GM18520 (cell line): Measurements from ENCODE around the gene FRRS1L.

Experiments used
- ATAC-seq: cut with Tn5 transposase; IDR thresholded peaks from one replicate; pipeline ENCODE4 v1.9.1; 2021; ENCODE audit not compliant: unreplicated experiment

Gene FRRS1L

GRCh38 chr9:109166771-109167601 lies at the start of gene FRRS1L:
Gene FRRS1L, minus strand, starts transcription at chr9:109167249. Its CDS starts 111 bp downstream, at chr9:109167138.
- ATAC-seq: no peak

GRCh38 chr9:109214414-109214813 lies 47.4 kb upstream of the FRRS1L start:
- no peak for ATAC-seq

- ATAC-seq: no peak
Observed at GRCh38 chr9:109213285-109214121, 46.5 kb upstream of the FRRS1L start.

GRCh38 chr9:109212768-109213167 lies 45.7 kb upstream of the FRRS1L start:
- no peak for ATAC-seq

- no peak for ATAC-seq
Observed at GRCh38 chr9:109206670-109207069, 39.6 kb upstream of the FRRS1L start.

- ATAC-seq: no peak
Observed at GRCh38 chr9:109205526-109205925, 38.5 kb upstream of the FRRS1L start.

GRCh38 chr9:109203761-109204360 lies 36.8 kb upstream of the FRRS1L start:
- no peak for ATAC-seq

- ATAC-seq: no peak
Observed at GRCh38 chr9:109199676-109200075, 32.6 kb upstream of the FRRS1L start.

GRCh38 chr9:109198736-109199382 lies 31.8 kb upstream of the FRRS1L start:
- no peak for ATAC-seq

GRCh38 chr9:109193974-109194556 lies 27.0 kb upstream of the FRRS1L start:
- ATAC-seq: no peak

GRCh38 chr9:109192732-109193361 lies 25.8 kb upstream of the FRRS1L start:
- no peak for ATAC-seq

- no peak for ATAC-seq
Observed at GRCh38 chr9:109191746-109192145, 24.7 kb upstream of the FRRS1L start.

GRCh38 chr9:109190151-109190550 lies 23.1 kb upstream of the FRRS1L start:
- ATAC-seq: no peak

GRCh38 chr9:109186857-109187520 lies 19.9 kb upstream of the FRRS1L start:
- no peak for ATAC-seq

- no peak for ATAC-seq
Observed at GRCh38 chr9:109182940-109183798, 16.1 kb upstream of the FRRS1L start.

GRCh38 chr9:109182550-109182939 lies 15.5 kb upstream of the FRRS1L start:
- ATAC-seq: no peak

GRCh38 chr9:109181284-109181683 lies 14.2 kb upstream of the FRRS1L start:
- ATAC-seq: no peak

- no peak for ATAC-seq
Observed at GRCh38 chr9:109179801-109180523, 12.9 kb upstream of the FRRS1L start.
